ENCODE measurements around the gene ABCG5.

Gene ABCG5

GRCh38 chr2:43838560-43839267, at the start of gene ABCG5, which contains the start of gene ABCG8:
Gene ABCG5 (minus strand): TSS chr2:43838839. CDS start chr2:43838679, 160 bp downstream.
Gene ABCG8 (plus strand): TSS chr2:43838971. CDS start chr2:43839054, 83 bp downstream.
- DNase-seq: no peak

- DNase-seq: no peak
Observed at GRCh38 chr2:43887176-43887575, 48.5 kb upstream of the ABCG5 start.

GRCh38 chr2:43885132-43885632, 46.5 kb upstream of the ABCG5 start:
- DNase-seq: no peak

- no peak for DNase-seq
Observed at GRCh38 chr2:43884689-43885088, 46.0 kb upstream of the ABCG5 start.

GRCh38 chr2:43882312-43882711, 43.7 kb upstream of the ABCG5 start:
- DNase-seq: no peak

- DNase-seq: no peak
Observed at GRCh38 chr2:43880952-43881351, 42.3 kb upstream of the ABCG5 start.

- no peak for DNase-seq
Observed at GRCh38 chr2:43880471-43880870, 41.8 kb upstream of the ABCG5 start.

- DNase-seq: no peak
Observed at GRCh38 chr2:43879261-43879660, 40.6 kb upstream of the ABCG5 start.

GRCh38 chr2:43877782-43878464, 39.3 kb upstream of the ABCG5 start:
- peak; percentile 54 for DNase-seq

GRCh38 chr2:43874776-43875451, 36.3 kb upstream of the ABCG5 start:
- no peak for DNase-seq

GRCh38 chr2:43872151-43872550, 33.5 kb upstream of the ABCG5 start:
- DNase-seq: no peak

GRCh38 chr2:43855292-43855691, 16.7 kb upstream of the ABCG5 start:
- no peak for DNase-seq

GRCh38 chr2:43854671-43855070, 16.0 kb upstream of the ABCG5 start:
- no peak for DNase-seq

- no peak for DNase-seq
Observed at GRCh38 chr2:43853141-43854081, 14.8 kb upstream of the ABCG5 start.

- DNase-seq: no peak
Observed at GRCh38 chr2:43852196-43852730, 13.6 kb upstream of the ABCG5 start.

- DNase-seq: no peak
Observed at GRCh38 chr2:43851011-43851980, 12.7 kb upstream of the ABCG5 start.

- no peak for DNase-seq
Observed at GRCh38 chr2:43848214-43848613, 9.6 kb upstream of the ABCG5 start.

GRCh38 chr2:43846140-43846793, 7.6 kb upstream of the ABCG5 start:
- DNase-seq: no peak

- DNase-seq: no peak
Observed at GRCh38 chr2:43845181-43845580, 6.5 kb upstream of the ABCG5 start.

GRCh38 chr2:43842866-43843226, 4.2 kb upstream of the ABCG5 start:
- DNase-seq: no peak
